ENCODE results near the gene PRLR. TPM values are rescaled to one million over a fixed set of nuclear protein-coding genes. Genes with fewer than 3 reads are reported as not detected.

The PRLR gene
- total and polyA plus RNA-seq, 2 experiments from 2014 or later = 0.31 to 2.2 TPM

- H3K4me2 ChIP-seq = no peak overlapping the region
- Mint-ChIP-seq H3K27ac (no peak overlapping the region), H3K36me3 (ENCODE audit: low read depth) (no peaks in the 10 kb centered on the region), H3K27me3 (ENCODE audit: insufficient read depth, low read depth, poor library complexity) (peaks cover 2% of the 10 kb centered on the region), H3K4me3 (no peak overlapping the region), H3K4me1 (no peaks in the 10 kb centered on the region), H3K9me3 (no peaks in the 10 kb centered on the region)
- H3K79me2 ChIP-seq (replicated peaks; ENCODE audit: insufficient read depth) = no peaks in the 10 kb centered on the region
- H3F3A ChIP-seq (replicated peaks; ENCODE audit: low read depth) = no peaks in the 10 kb centered on the region
- peak; percentile 53 for DNase-seq (ENCODE audit: low spot score)
- no peaks in the 10 kb centered on the region for H3K36me3 ChIP-seq (ENCODE audit: insufficient read depth)
- no peaks in the 10 kb centered on the region for H3K27me3 ChIP-seq (ENCODE audit: insufficient read depth)
- no peaks in the 10 kb centered on the region for H4K20me1 ChIP-seq (replicated peaks; ENCODE audit: insufficient read depth)
- H3K4me3 ChIP-seq = no peak overlapping the region
- no peaks in the 10 kb centered on the region; the same call in 1 of the 2 replicates for H3K9me2 ChIP-seq (ENCODE audit: insufficient read depth)
- H3K27ac ChIP-seq (ENCODE audit: low read depth) = no peak overlapping the region
- peak; percentile 32; the same call in 1 of the 3 replicates for ATAC-seq
- TF ChIP-seq EZH2 (IDR thresholded peaks at IDR 0.05; ENCODE audit: low read depth, unreplicated experiment) (no peak), JUNB (IDR thresholded peaks at IDR 0.05; ENCODE audit: unreplicated experiment) (no peak), ZNF462 (CRISPR knock-in tag; IDR thresholded peaks at IDR 0.05) (no peak), CTCF (conservative IDR thresholded peaks at IDR 0.05; ENCODE audit: low read depth in 2 of 2) (peak; percentile 33 to 46), REST (IDR thresholded peaks at IDR 0.05; ENCODE audit: unreplicated experiment) (no peak), ETS1 (IDR thresholded peaks at IDR 0.05) (no peak)
- H3K4me1 ChIP-seq (ENCODE audit: insufficient read depth) = no peaks in the 10 kb centered on the region
- no peak overlapping the region for H2AFZ ChIP-seq
Observed at GRCh38 chr5:35218981-35219380, 11.3 kb downstream of the PRLR start.
